NOMO-1 (cell line): ENCODE data around the gene C11orf86.
A peak's percentile ranks its signal among the peaks of the same experiment; 100 is the strongest.

Source experiments
- DNase-seq, 2 experiments: peaks; one replicate each; lab custom pipeline; 2025; ENCODE audit not compliant: unreplicated experiment in 2 of 2; lab: John Stamatoyannopoulos, UW

Gene C11orf86

GRCh38 chr11:66974724-66975404 is at the start of gene C11orf86:
TSS of gene C11orf86 (plus strand) at chr11:66975304. CDS start at chr11:66975363, 59 bp downstream.
- no peak for DNase-seq

- DNase-seq = no peak
Measured at GRCh38 chr11:66929753-66930152, 45.4 kb upstream of the C11orf86 start.

- no peak for DNase-seq
Measured at GRCh38 chr11:66932543-66932942, 42.6 kb upstream of the C11orf86 start.

GRCh38 chr11:66933531-66933930 is 41.6 kb upstream of the C11orf86 start:
- DNase-seq = no peak

GRCh38 chr11:66934950-66935779 is 39.9 kb upstream of the C11orf86 start:
- DNase-seq = peak in 1 of 2 experiments; percentile 16

GRCh38 chr11:66936311-66936711 is 38.8 kb upstream of the C11orf86 start:
- DNase-seq = no peak

GRCh38 chr11:66937193-66937733 is 37.8 kb upstream of the C11orf86 start:
- no peak for DNase-seq

GRCh38 chr11:66938582-66939135 is 36.4 kb upstream of the C11orf86 start:
- peak in 1 of 2 experiments; percentile 10 for DNase-seq

- DNase-seq = no peak
Measured at GRCh38 chr11:66950112-66950535, 25.0 kb upstream of the C11orf86 start.

- no peak for DNase-seq
Measured at GRCh38 chr11:66951135-66951534, 24.0 kb upstream of the C11orf86 start.

- DNase-seq = no peak
Measured at GRCh38 chr11:66951927-66952337, 23.2 kb upstream of the C11orf86 start.

GRCh38 chr11:66953081-66953833 is 21.8 kb upstream of the C11orf86 start:
- no peak for DNase-seq

- DNase-seq = peak; percentile 28 to 46
Measured at GRCh38 chr11:66956689-66957290, 18.3 kb upstream of the C11orf86 start.

GRCh38 chr11:66957971-66958231 is 17.2 kb upstream of the C11orf86 start:
- no peak for DNase-seq

GRCh38 chr11:66958232-66958955 is 16.7 kb upstream of the C11orf86 start, which contains the start of gene PC:
TSS of gene PC (minus strand) at chr11:66958383. CDS start at chr11:66872159, 86,224 bp downstream.
- DNase-seq = peak; percentile 99

- no peak for DNase-seq
Measured at GRCh38 chr11:66958956-66959274, 16.2 kb upstream of the C11orf86 start.

- peak in 1 of 2 experiments; percentile 39 for DNase-seq
Measured at GRCh38 chr11:66961691-66962213, 13.4 kb upstream of the C11orf86 start.

- DNase-seq = no peak
Measured at GRCh38 chr11:66962247-66962646, 12.9 kb upstream of the C11orf86 start.

- no peak for DNase-seq
Measured at GRCh38 chr11:66962801-66963200, 12.3 kb upstream of the C11orf86 start.

GRCh38 chr11:66964495-66964894 is 10.6 kb upstream of the C11orf86 start:
- DNase-seq = no peak
